Occipital lobe (tissue), 2 donors: ENCODE data around the gene TRIM68. TPM values are rescaled to one million over a fixed set of nuclear protein-coding genes. Genes with fewer than 3 reads are reported as not detected.

Source experiments
- DNase-seq: peaks from one replicate; lab custom pipeline; 2025; lab: John Stamatoyannopoulos, UW
- total RNA-seq: library from RNA; depleted of rRNA; stranded (reverse); fragments of >200 nt; gene quantifications from one replicate; pipeline ENCODE4 v1.2.3, GENCODE V29; 2014

The TRIM68 gene
- total RNA-seq, 1 donor from 2014 or later, result 10.8 TPM

DNA sequence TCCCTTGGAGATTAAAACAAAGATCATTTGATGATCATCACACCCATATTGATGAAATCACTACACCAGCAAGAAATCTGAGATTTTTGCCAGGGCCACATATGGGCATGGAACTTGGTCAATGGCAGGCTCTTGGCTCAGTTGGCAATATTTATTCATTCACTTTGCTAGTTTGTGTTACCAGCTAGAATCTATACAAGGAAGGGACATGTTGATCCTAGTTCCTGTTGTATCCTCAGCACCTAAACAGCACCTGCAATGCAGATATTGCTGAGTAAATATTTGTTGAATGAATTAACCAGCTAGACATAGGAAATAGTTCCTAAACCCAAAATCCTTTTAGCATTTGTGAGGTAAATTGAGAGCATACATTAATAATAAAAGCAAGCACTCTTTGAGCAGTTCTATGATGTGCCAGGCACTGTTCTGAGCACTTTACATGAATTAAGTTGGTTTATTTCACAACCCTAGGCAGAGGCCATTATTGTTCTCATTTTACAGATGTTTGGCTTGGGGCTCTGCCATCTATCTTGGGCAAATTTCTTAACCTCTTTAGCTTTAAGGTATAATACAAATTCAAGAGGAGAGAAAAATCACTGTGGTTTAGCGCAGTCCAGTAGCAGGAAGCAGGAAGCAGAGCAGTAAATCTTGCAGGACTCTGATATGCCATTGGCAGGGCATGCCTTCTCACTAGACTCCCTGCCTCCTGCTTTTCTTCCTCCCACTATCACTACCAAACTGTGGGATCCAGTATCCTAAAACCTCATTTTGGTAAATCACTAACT is 1.6 kb downstream of the TRIM68 start:
- DNase-seq, result no peak

DNA sequence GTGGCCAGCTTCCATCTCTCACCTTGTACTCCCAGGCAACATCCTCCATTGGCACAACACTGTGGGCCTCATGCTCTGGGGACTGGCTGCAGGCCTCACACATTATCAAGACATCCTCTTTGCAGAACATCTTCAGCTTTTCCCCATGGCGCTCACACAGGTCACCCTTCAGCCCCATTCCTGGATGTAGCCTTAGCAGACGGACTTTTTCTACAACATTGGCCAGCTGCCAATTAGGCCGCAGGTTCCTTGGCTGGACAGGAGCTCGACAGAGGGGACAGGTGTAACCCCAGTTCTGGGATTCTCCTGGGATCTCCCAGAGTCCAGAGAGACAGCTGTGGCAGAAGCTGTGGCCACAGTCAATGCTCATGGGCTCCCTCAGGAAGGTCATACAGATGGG is 3.0 kb downstream of the TRIM68 start:
- no peak for DNase-seq

DNA sequence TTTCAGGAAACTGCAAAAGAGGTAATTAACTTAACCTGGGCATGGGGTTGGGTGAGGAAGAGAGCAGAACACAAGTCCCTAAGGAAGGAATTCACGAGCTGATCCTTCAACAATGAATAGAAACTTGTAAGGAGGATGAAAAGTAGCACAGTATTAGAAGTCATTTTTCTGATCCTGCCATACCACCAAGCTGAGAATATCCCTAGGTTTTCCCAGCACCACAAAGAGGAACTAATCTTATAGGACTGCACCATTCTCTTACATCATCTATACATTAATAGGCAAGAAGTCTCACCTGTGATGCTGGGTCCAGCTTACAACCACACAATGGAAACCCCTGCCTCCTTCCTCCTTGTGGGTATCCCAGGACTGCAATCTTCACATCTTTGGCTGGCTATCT is 14.3 kb downstream of the TRIM68 start, which contains the start of gene OR52I1:
Gene OR52I1 (plus strand): TSS at position 301 of the 400 bp plus-strand sequence. CDS start 0 bp downstream, at position 301.
- DNase-seq, result no peak

DNA sequence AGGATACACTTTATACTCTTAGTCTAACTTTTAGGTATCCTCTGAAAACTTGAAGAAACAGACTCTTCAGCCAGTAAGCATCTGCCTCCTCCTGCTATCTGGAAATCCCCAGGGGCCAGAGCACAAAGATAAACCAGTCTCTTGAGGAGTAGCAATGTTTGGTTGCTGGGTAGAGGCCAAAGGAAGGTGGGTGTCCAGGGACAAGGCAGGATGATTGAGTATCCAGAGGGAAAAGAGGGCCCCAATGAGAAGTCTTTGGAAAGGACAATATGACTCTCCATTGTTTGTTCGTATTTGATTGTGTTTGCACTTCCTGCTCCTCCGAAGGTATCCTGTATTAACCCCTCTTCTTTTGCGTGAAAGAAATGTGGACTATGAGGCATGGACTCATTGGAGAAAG is 19.0 kb downstream of the TRIM68 start:
- DNase-seq, result no peak

DNA sequence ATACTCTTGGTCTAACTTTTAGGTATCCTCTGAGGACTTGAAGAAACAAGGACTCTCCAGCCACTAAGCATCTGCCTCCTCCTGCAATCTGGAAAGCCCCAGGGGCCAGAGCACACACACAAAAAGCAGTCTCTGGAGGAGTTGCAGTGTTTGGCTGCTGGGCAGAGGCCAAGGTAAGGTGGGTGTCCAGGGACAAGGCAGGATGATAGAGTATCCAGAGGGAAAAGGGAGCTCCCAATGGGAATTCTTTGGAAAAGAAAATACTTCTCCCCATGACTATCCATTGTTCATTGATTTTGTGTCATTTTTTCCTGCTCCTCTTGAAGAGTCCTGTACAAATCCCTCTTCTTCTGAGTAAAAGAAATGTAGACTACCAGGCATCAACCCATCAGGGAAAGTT is 26.6 kb downstream of the TRIM68 start, which contains the start of gene OR52I2:
Gene OR52I2 (plus strand): TSS at position 301 of the 400 bp plus-strand sequence.
- DNase-seq, result no peak

DNA sequence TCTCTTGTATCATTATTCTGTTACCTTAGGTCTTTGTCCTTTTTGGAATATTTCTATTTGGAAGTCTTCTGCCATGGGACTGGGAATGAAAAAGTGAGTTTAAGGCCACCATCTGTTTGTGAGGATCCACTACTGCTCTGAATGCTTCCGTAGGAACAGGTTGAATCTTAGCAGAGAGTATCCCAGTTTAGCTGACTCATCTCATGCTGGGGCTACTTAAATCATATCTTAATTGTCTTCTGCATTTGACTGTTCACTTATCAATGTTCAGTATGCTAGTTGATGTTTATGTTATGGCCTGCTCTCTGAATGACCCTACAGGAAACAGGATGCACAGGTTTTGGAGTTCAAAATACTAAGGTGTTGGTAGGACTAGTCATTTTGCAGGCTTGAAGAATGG is 27.9 kb downstream of the TRIM68 start:
- no peak for DNase-seq

DNA sequence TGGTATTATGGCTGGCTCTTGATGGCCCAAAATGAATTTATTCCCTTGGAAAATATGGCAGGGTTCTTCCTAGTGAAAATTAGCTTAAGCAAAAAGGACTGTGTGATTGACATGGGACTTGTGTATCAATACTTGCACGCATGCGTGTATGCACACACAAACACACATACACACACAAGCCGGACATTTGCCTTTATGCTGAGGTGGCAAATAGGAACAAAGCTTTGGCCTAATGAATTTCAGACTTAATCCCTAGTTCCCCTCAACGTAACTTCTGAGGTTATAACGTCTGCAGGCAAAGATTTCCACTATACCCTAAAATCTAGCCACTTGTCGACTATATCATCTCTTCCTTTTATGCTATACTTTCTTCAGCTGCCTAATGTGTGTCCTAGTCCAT is 29.4 kb downstream of the TRIM68 start:
- no peak for DNase-seq

DNA sequence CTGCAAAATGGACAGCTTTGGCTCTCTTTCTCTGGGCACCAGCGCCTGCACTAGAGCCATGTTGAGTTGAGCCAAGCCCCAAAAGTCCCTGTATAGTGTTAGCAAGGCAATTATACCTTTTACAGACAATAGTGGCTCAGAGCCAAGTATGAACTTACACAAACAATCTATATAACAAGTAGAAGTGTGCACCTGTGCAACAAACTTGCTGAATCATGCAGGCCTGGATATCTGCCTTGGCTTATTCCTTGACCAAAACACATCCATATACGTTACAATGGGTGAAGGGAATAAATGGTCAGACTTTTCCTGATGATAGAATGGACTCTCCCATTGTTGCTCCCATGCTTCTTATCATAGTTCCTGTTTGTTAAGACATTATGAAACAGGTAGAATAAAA is 30.3 kb downstream of the TRIM68 start:
- no peak for DNase-seq

DNA sequence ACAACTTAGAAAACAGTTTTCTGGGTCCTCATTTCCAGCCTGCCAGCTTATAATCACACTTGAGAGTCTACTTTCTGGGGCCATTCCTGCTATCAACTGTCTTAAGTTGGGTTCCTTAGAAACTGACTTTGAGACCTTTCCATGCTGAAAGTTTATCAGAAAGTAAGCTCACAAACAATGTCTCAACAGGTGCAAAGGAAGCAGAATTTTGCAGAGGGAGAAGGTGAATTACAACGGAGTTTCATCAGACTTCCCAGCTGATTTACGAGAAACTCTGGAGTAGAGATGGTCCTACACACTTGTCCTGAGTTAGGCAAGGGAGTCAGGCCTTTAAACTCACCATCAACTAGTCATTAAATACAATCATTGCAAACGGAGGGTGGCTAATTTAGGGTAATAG is 31.2 kb downstream of the TRIM68 start:
- DNase-seq, result no peak

DNA sequence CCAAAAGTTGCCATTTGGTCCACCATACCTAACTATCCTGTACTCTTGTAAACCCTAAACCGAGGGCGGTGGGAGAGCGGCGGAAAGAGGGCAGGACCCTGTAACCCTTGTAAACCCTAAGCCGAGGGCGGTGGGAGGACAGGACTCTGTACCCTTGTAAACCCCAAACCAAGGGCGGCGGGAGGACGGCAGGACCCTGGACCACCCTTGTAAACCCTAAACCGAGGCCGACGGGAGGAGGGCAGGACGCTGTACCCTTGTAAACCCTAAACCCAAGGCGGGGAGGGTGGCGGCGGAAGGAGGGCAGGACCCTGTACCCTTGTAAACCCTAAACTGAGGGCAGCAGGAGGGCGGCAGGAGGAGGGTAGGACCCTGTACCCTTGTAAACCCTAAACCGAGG is 39.0 kb downstream of the TRIM68 start:
- DNase-seq, result no peak

DNA sequence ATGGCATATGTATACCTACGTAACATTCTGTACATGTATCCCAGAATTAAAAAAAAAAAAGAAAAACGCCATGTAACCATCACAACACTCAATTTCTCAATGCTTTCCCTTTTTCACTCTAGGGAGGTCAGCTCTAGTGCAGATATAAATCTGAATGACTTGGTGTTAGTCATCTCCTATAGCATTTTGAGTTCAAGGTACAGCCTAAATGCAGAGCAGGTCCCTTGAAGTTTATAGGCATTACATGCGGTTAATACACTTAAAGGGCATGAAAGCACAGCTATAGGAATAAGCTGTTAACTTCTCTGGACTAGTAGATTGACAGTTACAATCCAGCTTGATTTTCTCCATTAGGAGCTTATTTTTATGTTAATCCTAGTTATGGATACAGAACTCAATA is 42.7 kb downstream of the TRIM68 start:
- no peak for DNase-seq

DNA sequence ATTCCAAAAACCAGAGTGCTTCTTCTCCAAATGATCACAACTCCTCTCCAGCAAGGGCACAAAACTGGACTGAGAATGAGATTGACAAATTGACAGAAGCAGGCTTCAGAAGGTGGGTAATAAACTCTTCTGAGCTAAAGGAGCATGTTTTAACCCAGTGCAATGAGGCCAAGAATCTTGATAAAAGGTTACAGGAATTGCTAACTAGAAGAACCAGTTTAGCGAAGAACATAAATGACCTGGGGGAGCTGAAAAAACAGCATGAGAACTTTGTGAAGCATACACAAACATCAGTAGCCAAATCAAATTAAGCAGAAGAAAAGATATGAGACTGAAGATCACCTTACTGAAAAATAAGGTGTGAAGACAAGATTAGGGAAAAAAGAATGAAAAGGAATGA is 47.6 kb downstream of the TRIM68 start:
- no peak for DNase-seq

DNA sequence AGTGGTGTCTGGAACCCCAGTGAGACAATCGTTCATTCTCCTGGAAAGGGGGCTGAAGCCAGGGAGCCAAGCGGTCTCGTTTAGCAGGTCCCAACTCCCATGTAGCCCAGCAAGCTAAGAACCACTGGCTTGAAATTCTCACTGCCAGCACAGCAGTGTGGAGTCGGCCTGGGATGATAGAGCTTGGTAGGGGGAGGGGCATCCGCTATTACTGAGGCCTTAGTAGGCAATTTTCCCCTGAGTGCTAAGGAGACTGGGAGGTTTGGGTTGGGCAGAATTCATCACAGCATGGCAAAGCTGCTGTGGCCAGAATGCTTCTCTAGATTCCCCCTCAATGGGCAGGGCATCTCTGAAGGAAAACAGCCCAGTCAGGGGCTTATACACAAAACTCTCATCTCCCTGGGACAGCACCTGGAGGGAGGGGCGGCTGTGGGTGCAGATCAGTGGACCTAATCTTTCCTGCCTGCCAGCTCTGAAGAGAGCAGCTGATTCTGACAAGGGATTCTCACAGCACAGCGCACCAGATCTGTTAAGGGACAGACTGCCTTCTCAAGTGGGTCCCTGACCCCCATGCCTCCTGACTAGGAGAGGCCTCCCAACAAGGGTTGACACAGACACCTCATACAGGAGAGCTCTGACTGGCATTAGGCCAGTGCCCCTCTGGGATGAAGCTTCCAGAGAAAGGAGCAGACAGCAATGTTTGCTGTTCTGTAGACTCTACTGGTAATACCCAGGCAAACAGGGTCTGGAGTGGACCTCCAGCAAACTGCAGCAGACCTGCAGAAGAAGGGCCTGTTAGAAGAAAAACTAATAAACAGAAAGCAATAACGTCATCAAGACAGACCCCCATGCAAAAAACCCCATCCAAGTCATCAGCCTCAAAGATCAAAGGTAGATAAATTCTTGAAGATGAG is 48.2 kb downstream of the TRIM68 start:
- DNase-seq, result no peak

DNA sequence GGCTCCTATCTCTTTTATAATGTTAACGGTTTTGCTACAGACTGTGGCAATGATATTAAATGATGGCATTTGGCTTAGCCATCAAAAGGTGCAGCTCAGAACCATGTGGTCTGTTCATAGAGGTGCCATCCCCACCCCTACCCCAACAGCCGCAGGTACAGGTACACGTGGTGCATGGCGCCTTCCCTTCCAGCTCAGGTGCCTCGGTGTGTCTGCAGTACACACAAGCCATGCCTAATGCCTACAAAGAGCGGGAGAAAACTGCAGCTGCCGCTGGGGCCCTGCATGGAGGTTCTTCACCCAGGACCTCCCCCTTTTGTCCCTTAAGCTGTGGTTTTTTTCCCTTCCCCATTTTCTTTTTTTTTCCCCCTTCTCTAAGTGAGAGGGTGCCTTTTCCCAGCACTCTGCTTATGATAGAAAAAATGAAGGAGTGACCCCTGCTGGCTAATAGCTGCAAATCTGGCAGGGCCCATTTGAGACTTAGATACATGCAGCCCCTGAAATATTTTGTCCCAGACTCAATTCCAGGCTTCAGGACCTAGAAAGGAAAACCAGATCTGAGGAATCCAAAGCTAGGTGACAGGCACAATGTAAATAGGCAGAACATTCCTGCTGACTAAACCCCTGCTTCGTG is 56.6 kb downstream of the TRIM68 start:
- no peak for DNase-seq

Other genes with a start within 250 kb of the TRIM68 start
- gene OR52B4, start 239.8 kb downstream of the TRIM68 start, total RNA-seq, result not detected
- gene TRIM21, start 214.5 kb downstream of the TRIM68 start, total RNA-seq, result 6.6 TPM
- not detected for gene OR52K2, start 158.9 kb downstream of the TRIM68 start, total RNA-seq
- gene OR52K1, start 125.6 kb downstream of the TRIM68 start, total RNA-seq, result not detected
- gene OR52M1, start 63.0 kb downstream of the TRIM68 start, total RNA-seq, result not detected
- gene OR52I2, start 26.5 kb downstream of the TRIM68 start, total RNA-seq, result not detected
- gene OR52I1, start 14.2 kb downstream of the TRIM68 start, total RNA-seq, result not detected
- gene OR51D1, start 29.2 kb upstream of the TRIM68 start, total RNA-seq, result not detected
- 0.16 TPM for gene OR51E1, start 35.8 kb upstream of the TRIM68 start, total RNA-seq
- not detected for gene OR51E2, start 89.6 kb upstream of the TRIM68 start, total RNA-seq
- gene MMP26, start 96.6 kb upstream of the TRIM68 start, total RNA-seq, result not detected
- gene OR51F1, start 161.7 kb upstream of the TRIM68 start, total RNA-seq, result not detected
- not detected for gene OR52R1, start 196.1 kb upstream of the TRIM68 start, total RNA-seq
- not detected for gene OR51F2, start 213.1 kb upstream of the TRIM68 start, total RNA-seq
- not detected for gene OR51S1, start 241.0 kb upstream of the TRIM68 start, total RNA-seq